Stimulated activated CD4-positive, alpha-beta T cell treated with anti-CD3 and anti-CD28 coated beads, Interleukin-1b, Interleukin-23, amount 100 ng/mL, for 24 hours (primary cell): ENCODE measurements around the gene RAD23B.
A peak's percentile ranks its signal among the peaks of the same experiment; 100 is the strongest.

Experiments used
- DNase-seq, 4 experiments: peaks; one replicate each; pipeline ENCODE4 v3.0.0-alpha.2; 2020; ENCODE audit warnings: low read depth in 4 of 4, low spot score in 1 of 4

RAD23B gene

GRCh38 chr9:107334103-107334776 lies 51.2 kb downstream of the RAD23B start:
- DNase-seq, result no peak

GRCh38 chr9:107335331-107335730 lies 52.3 kb downstream of the RAD23B start:
- DNase-seq, result no peak

GRCh38 chr9:107336718-107337360 lies 53.8 kb downstream of the RAD23B start:
- no peak for DNase-seq

GRCh38 chr9:107337676-107338590 lies 54.9 kb downstream of the RAD23B start:
- no peak for DNase-seq

GRCh38 chr9:107338911-107339659 lies 56.0 kb downstream of the RAD23B start:
- DNase-seq, result no peak

- DNase-seq, result peak; percentile 67 to 83 (median 76)
Observed at GRCh38 chr9:107340920-107341632, 58.0 kb downstream of the RAD23B start.

- DNase-seq, result no peak
Observed at GRCh38 chr9:107342476-107343161, 59.5 kb downstream of the RAD23B start.

GRCh38 chr9:107345327-107345726 lies 62.2 kb downstream of the RAD23B start:
- no peak for DNase-seq

- no peak for DNase-seq
Observed at GRCh38 chr9:107348836-107349235, 65.8 kb downstream of the RAD23B start.

GRCh38 chr9:107350443-107350842 lies 67.4 kb downstream of the RAD23B start:
- no peak for DNase-seq

GRCh38 chr9:107351382-107352045 lies 68.4 kb downstream of the RAD23B start:
- no peak for DNase-seq

- DNase-seq, result no peak
Observed at GRCh38 chr9:107355394-107355793, 72.3 kb downstream of the RAD23B start.

GRCh38 chr9:107358986-107359385 lies 75.9 kb downstream of the RAD23B start:
- no peak for DNase-seq

- DNase-seq, result no peak
Observed at GRCh38 chr9:107360098-107360497, 77.0 kb downstream of the RAD23B start.

- no peak for DNase-seq
Observed at GRCh38 chr9:107361816-107362215, 78.7 kb downstream of the RAD23B start.

- DNase-seq, result no peak
Observed at GRCh38 chr9:107363516-107364152, 80.6 kb downstream of the RAD23B start.

GRCh38 chr9:107367727-107368502 lies 84.8 kb downstream of the RAD23B start:
- no peak for DNase-seq

- no peak for DNase-seq
Observed at GRCh38 chr9:107368696-107369095, 85.6 kb downstream of the RAD23B start.
